ENCODE results near the gene SRSF10.

DNA sequence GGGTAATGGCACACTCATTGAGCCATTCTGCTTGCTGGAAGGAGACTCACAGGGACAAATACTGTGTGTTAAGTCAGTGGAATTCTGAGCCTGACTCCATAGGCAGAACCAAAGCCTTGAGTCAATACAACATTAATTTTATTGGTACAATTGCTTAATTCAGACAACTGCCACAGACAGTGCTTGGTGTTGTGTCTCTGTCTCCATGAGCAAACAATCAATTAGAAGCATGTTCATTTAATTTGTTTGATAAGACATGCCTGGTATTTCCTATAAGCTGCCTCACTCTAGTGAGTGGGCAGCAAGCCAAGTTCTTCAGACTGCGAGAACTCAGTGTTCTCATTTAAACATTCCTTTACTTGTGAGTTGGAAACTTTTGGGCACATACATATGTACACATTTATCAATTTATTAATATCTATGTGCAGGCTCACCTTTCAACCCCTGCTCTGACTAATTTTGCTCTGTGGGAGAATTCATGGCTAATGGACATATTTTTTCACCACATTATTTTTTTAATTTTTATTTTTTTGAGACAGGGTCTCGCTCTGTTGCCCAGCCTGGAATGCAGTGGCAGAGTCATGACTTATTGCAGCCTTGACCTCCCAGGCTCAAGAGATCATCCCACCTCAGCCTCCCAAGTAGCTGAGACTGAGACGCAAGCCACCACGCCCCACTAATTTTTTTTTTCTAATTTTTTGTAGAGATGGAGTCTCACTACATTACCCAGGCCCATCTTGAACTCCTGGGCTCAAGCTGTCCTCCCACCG, 4.5 kb upstream of the SRSF10 start:
- no peak for TF ChIP-seq SUZ12 (IDR thresholded peaks at IDR 0.05; ENCODE audit: extremely low read depth, insufficient read depth, insufficient read length)
- no peak for TF ChIP-seq YY1 (IDR thresholded peaks at IDR 0.05; ENCODE audit: insufficient read depth, insufficient read length)
- TF ChIP-seq ZNF274 (IDR thresholded peaks at IDR 0.05; ENCODE audit: low read depth, low read length), result no peak
